ENCODE data around the gene ATRX. TPM values are rescaled to one million over a fixed set of nuclear protein-coding genes. Genes with fewer than 3 reads are reported as not detected.
"Not testable (repeated sequence)": the region's sequence is repeated elsewhere in the genome, so short reads cannot be mapped to it uniquely, and the experiment has no call there.

ATRX gene
- total RNA-seq, 4 donors from 2014 or later = 28.7 to 96.5 (median 36.9) TPM

GRCh38 chrX:77743720-77744119, 42.3 kb downstream of the ATRX start:
- 71% methylated on average over 2 of the region's 2 CpGs; no CpG with 5 or more reads in 1 of the 2 donors for WGBS, 2 donors
- intact Hi-C loops (cut with DNase I) = no loop called here
- peak overlapping the region in 2 of 4 donors; percentile 39 to 50 for H3K27ac ChIP-seq

GRCh38 chrX:77742788-77743476, 43.1 kb downstream of the ATRX start:
- Histone ChIP-seq H3K36me3 (no peaks in the 10 kb centered on the region), H3K4me3 (no peak overlapping the region), H3K4me1 (peaks cover 0 to 31% (median 6%) of the 10 kb centered on the region in 3 donors), H3K27ac (peak overlapping the region in 2 of 4 donors; percentile 39 to 50), H3K27me3 (no peaks in the 10 kb centered on the region), H3K9me3 (no peaks in the 10 kb centered on the region)
- DNase-seq = no peak
- TF ChIP-seq POLR2A (IDR thresholded peaks at IDR 0.05) = no peak
- TF ChIP-seq CTCF (IDR thresholded peaks at IDR 0.05) = no peak
- WGBS, 2 donors = 7 to 37% methylated on average over 3 to 7 of the region's 7 CpGs
- intact Hi-C loops (cut with DNase I) = no loop called here

More at GRCh38 chrX:77743720-77744119, 42.3 kb downstream of the ATRX start:
- DNase-seq = no peak
- Histone ChIP-seq H3K4me3 (no peak overlapping the region), H3K27me3 (no peaks in the 10 kb centered on the region), H3K36me3 (no peaks in the 10 kb centered on the region), H3K4me1 (peaks cover 0 to 31% (median 6%) of the 10 kb centered on the region in 3 donors), H3K9me3 (no peaks in the 10 kb centered on the region)
- TF ChIP-seq POLR2A (IDR thresholded peaks at IDR 0.05) = no peak
- TF ChIP-seq CTCF (IDR thresholded peaks at IDR 0.05) = no peak

- no peaks in the 10 kb centered on the region for H3K27me3 ChIP-seq
- intact Hi-C loops (cut with DNase I) = no loop called here
- no peak overlapping the region for H3K4me3 ChIP-seq
- 0 to 39% methylated on average over 1 to 3 of the region's 3 CpGs for WGBS, 2 donors
- no peak for DNase-seq
- TF ChIP-seq CTCF (IDR thresholded peaks at IDR 0.05) = no peak
- TF ChIP-seq POLR2A (IDR thresholded peaks at IDR 0.05) = no peak
- H3K4me1 ChIP-seq = peaks cover 0 to 31% (median 6%) of the 10 kb centered on the region in 3 donors
- H3K9me3 ChIP-seq = no peaks in the 10 kb centered on the region
- peak overlapping the region in 1 of 4 donors; percentile 36 for H3K27ac ChIP-seq
- no peaks in the 10 kb centered on the region for H3K36me3 ChIP-seq
These were observed 45.6 kb downstream of the ATRX start for GRCh38 chrX:77740376-77740905.

GRCh38 chrX:77733342-77733741, 52.7 kb downstream of the ATRX start:
- no peaks in the 10 kb centered on the region for H3K4me1 ChIP-seq
- no peaks in the 10 kb centered on the region for H3K36me3 ChIP-seq
- no peak for TF ChIP-seq CTCF (IDR thresholded peaks at IDR 0.05)
- no peak for TF ChIP-seq POLR2A (IDR thresholded peaks at IDR 0.05)
- no peak overlapping the region for H3K4me3 ChIP-seq
- H3K9me3 ChIP-seq = no peaks in the 10 kb centered on the region
- H3K27ac ChIP-seq = no peak overlapping the region
- H3K27me3 ChIP-seq = no peaks in the 10 kb centered on the region
- 77 to 87% methylated on average over 2 to 3 of the region's 3 CpGs for WGBS, 2 donors
- intact Hi-C loops (cut with DNase I) = no loop called here
- no peak for DNase-seq

- H3K27ac ChIP-seq = no peak overlapping the region
- no peak for DNase-seq
- no peaks in the 10 kb centered on the region for H3K4me1 ChIP-seq
- no peak overlapping the region for H3K4me3 ChIP-seq
- WGBS, 2 donors = 40 to 71% methylated on average over 1 to 2 of the region's 7 CpGs
- H3K9me3 ChIP-seq = no peaks in the 10 kb centered on the region
- H3K27me3 ChIP-seq = no peaks in the 10 kb centered on the region
- intact Hi-C loops (cut with DNase I) = no loop called here
- no peaks in the 10 kb centered on the region for H3K36me3 ChIP-seq
- TF ChIP-seq POLR2A (IDR thresholded peaks at IDR 0.05) (no peak), CTCF (IDR thresholded peaks at IDR 0.05) (no peak)
These were observed 54.1 kb downstream of the ATRX start for GRCh38 chrX:77731821-77732419.

GRCh38 chrX:77726095-77726494, 59.9 kb downstream of the ATRX start:
- H3K36me3 ChIP-seq; H3K9me3 ChIP-seq; H3K27ac ChIP-seq; H3K4me3 ChIP-seq; intact Hi-C loops (cut with DNase I); DNase-seq; H3K27me3 ChIP-seq; H3K4me1 ChIP-seq: not testable (repeated sequence)
- WGBS, 2 donors = 83% methylated on average over 3 of the region's 3 CpGs; no CpG with 5 or more reads in 1 of the 2 donors

Data from esophagus squamous epithelium (tissue), 5 donors.